H1 (cell line): ENCODE results near the gene TMEM14C. TPM values are rescaled to one million over a fixed set of nuclear protein-coding genes. Genes with fewer than 3 reads are reported as not detected.

Experiments used
- ASH2L ChIP-seq: fragments of 200-600, 300-600 bp; sonication (generic); IDR thresholded peaks from one replicate; pipeline ENCODE4 v1.7.1; 2017; ENCODE audit warnings: low read length
- BCL11A ChIP-seq, 2 experiments: IDR thresholded peaks; one replicate each; pipeline ENCODE4 v1.6.1; 2011; ENCODE audit warnings: low read depth in 2 of 2, low read length in 2 of 2, mild to moderate bottlenecking in 2 of 2
- CEBPB ChIP-seq: IDR thresholded peaks from 2 replicates; pipeline ENCODE4 v1.6.1; 2012; ENCODE audit warnings: low read depth, low read length
- CREB1 ChIP-seq: IDR thresholded peaks from 2 replicates; pipeline ENCODE4 v1.6.1; 2012; ENCODE audit warnings: inconsistent platforms
- CTBP2 ChIP-seq: IDR thresholded peaks from 2 replicates; pipeline ENCODE4 v1.7.0; 2011; ENCODE audit warnings: borderline replicate concordance, mild to moderate bottlenecking, moderate library complexity, mixed read lengths, low read length; ENCODE audit not compliant: insufficient read depth, insufficient read length
- E2F6 ChIP-seq: IDR thresholded peaks from 2 replicates; pipeline ENCODE4 v1.6.1; 2012; ENCODE audit warnings: inconsistent platforms
- EGR1 ChIP-seq: IDR thresholded peaks from 2 replicates; pipeline ENCODE4 v1.6.1; 2011; ENCODE audit warnings: low read depth, low read length, borderline replicate concordance
- EP300 ChIP-seq, 2 experiments: IDR thresholded peaks; 1 replicate in 1 of 2; 2 replicates in 1 of 2; pipeline ENCODE4 v1.6.1; 2011 to 2012; ENCODE audit warnings: low read depth in 2 of 2, low read length in 2 of 2, mild to moderate bottlenecking in 2 of 2, borderline replicate concordance in 1 of 2, inconsistent platforms in 1 of 2, moderate library complexity in 1 of 2
- HDAC6 ChIP-seq: IDR thresholded peaks from one replicate; pipeline ENCODE4 v1.7.1; 2012; ENCODE audit warnings: low read depth, mild to moderate bottlenecking, inconsistent platforms, low read length, moderate library complexity
- KDM1A ChIP-seq: fragments of 200-600, 300-600 bp; sonication (generic); IDR thresholded peaks from 2 replicates; pipeline ENCODE4 v1.7.1; 2016; ENCODE audit warnings: mild to moderate bottlenecking, low read length, borderline replicate concordance
- KDM5A ChIP-seq: fragments of 200-600 bp; IDR thresholded peaks from 2 replicates; pipeline ENCODE4 v1.7.1; 2012; ENCODE audit warnings: mild to moderate bottlenecking, low read length, inconsistent platforms, mixed read lengths
- MAFK ChIP-seq: IDR thresholded peaks from 2 replicates; pipeline ENCODE4 v1.6.1; 2012; ENCODE audit warnings: low read depth, mild to moderate bottlenecking, improper control_type of control experiment, low read length
- PHF8 ChIP-seq: fragments of 200-600 bp; sonication (generic); conservative IDR thresholded peaks from 2 replicates; pipeline ENCODE4 v1.7.1; 2012; ENCODE audit warnings: low read depth, mild to moderate bottlenecking, inconsistent platforms, low read length, moderate library complexity
- POU5F1 ChIP-seq: IDR thresholded peaks from 2 replicates; pipeline ENCODE4 v1.6.1; 2011; ENCODE audit warnings: low read depth, mild to moderate bottlenecking, low read length, moderate library complexity
- RAD21 ChIP-seq, 2 experiments: IDR thresholded peaks in 1 of 2; conservative IDR thresholded peaks in 1 of 2; 2 replicates each; pipeline ENCODE4 v1.6.1; 2011; ENCODE audit warnings: low read depth in 2 of 2, low read length in 2 of 2, improper control_type of control experiment in 1 of 2, inconsistent platforms in 1 of 2, mild to moderate bottlenecking in 1 of 2, moderate library complexity in 1 of 2
- RFX5 ChIP-seq: IDR thresholded peaks from 2 replicates; pipeline ENCODE4 v1.6.1; 2011; ENCODE audit warnings: low read depth, low read length, improper control_type of control experiment, borderline replicate concordance
- SP1 ChIP-seq: IDR thresholded peaks from 2 replicates; pipeline ENCODE4 v1.6.1; 2011; ENCODE audit warnings: low read depth, low read length
- SP2 ChIP-seq: IDR thresholded peaks from 2 replicates; pipeline ENCODE4 v1.6.1; 2012; ENCODE audit warnings: mild to moderate bottlenecking, low read length, inconsistent platforms
- SRF ChIP-seq: IDR thresholded peaks from 2 replicates; pipeline ENCODE4 v1.6.1; 2011; ENCODE audit warnings: mild to moderate bottlenecking, low read depth, low read length, moderate library complexity
- SUZ12 ChIP-seq: fragments of 200-600 bp; sonication (generic); IDR thresholded peaks from 2 replicates; pipeline ENCODE4 v1.6.1; 2012; ENCODE audit warnings: mild to moderate bottlenecking, inconsistent platforms, low read length, moderate library complexity, mixed read lengths
- TAF1 ChIP-seq: IDR thresholded peaks from 2 replicates; pipeline ENCODE4 v1.6.1; 2011; ENCODE audit warnings: mild to moderate bottlenecking, low read depth, low read length
- TAF7 ChIP-seq: optimal IDR thresholded peaks from 2 replicates; pipeline ENCODE3; 2011; ENCODE audit warnings: low read depth, mild to moderate bottlenecking, inconsistent platforms, low read length, moderate library complexity, borderline replicate concordance
- TBP ChIP-seq: IDR thresholded peaks from 2 replicates; pipeline ENCODE4 v1.6.1; 2011; ENCODE audit warnings: low read depth, low read length, improper control_type of control experiment
- TEAD4 ChIP-seq: IDR thresholded peaks from 2 replicates; pipeline ENCODE4 v1.6.1; 2012; ENCODE audit warnings: low read depth, low read length, inconsistent platforms, mixed read lengths
- ZNF274 ChIP-seq: IDR thresholded peaks from 2 replicates; pipeline ENCODE4 v1.7.0; 2012; ENCODE audit warnings: low read length, borderline replicate concordance; ENCODE audit errors: extremely low read depth
- polyA plus RNA-seq, 7 experiments: library from polyadenylated mRNA; depleted of rRNA in 3 of 7; stranded (reverse) in 5 of 7; unstranded in 2 of 7; fragments of >200 nt in 5 of 7; fragments of 200-250 nt in 2 of 7; gene quantifications; 1 replicate in 5 of 7; 2 replicates in 1 of 7; 4 replicates in 1 of 7; pipeline versions ENCODE4 v1.2.1 to v1.2.3, GENCODE V29; 2011 to 2013; ENCODE audit warnings: missing spikeins in 2 of 7, mixed read lengths in 2 of 7
- total RNA-seq: library from RNA; stranded (reverse); fragmentation: NEBNext Ultra II Directional; extraction: Animal tissue kit (Norgen Biotek cat#: 25700); gene quantifications from 2 replicates; pipeline ENCODE4 v1.2.1, GENCODE V29; 2021

The TMEM14C gene
- total and polyA plus RNA-seq, 2 of the 8 experiments (the other 6 are each of a cell fraction or from before 2014, with no cell fraction given) = 116 to 157 TPM

GRCh38 chr6:10747251-10747972 lies 24.5 kb downstream of the TMEM14C start, which contains the start of gene TMEM14B (continued):
- no peak for TF ChIP-seq SUZ12
- peak; percentile 83 for TF ChIP-seq SP1
- TF ChIP-seq CEBPB = peak; percentile 65; the same call in 1 of the 2 replicates
- peak; percentile 77 for TF ChIP-seq EGR1
- TF ChIP-seq CREB1 = 0 out of 2 replicates have a peak, but pooled peaks have one; percentile 52
- TF ChIP-seq E2F6 = peak; percentile 83
- no peak for TF ChIP-seq HDAC6
- no peak for TF ChIP-seq TEAD4
- TF ChIP-seq SRF = 0 out of 2 replicates have a peak, but pooled peaks have one; percentile 16
- no peak for TF ChIP-seq RFX5
- TF ChIP-seq KDM5A = no peak
- TF ChIP-seq MAFK = no peak
- no peak for TF ChIP-seq CTBP2
- TF ChIP-seq ZNF274 = no peak
- TF ChIP-seq RAD21 (IDR thresholded peaks at IDR 0.05 in 1 of 2, conservative IDR thresholded peaks at IDR 0.05 in 1 of 2; ENCODE audit: low read depth in 2 of 2, low read length in 2 of 2) = no peak; a peak in 1 of 4 replicates
- TF ChIP-seq TAF1 = peak; percentile 93
- TF ChIP-seq PHF8 = peak; percentile 79
- peak; percentile 10 for TF ChIP-seq TAF7
- TF ChIP-seq EP300 (IDR thresholded peaks at IDR 0.05; ENCODE audit: borderline replicate concordance in 1 of 2, low read depth in 2 of 2, low read length in 2 of 2) = no peak
- TF ChIP-seq TBP = peak; percentile 79
- TF ChIP-seq ASH2L = peak; percentile 81
- TF ChIP-seq BCL11A (IDR thresholded peaks at IDR 0.05; ENCODE audit: low read depth in 2 of 2, low read length in 2 of 2) = no peak
- TF ChIP-seq POU5F1 = no peak
- TF ChIP-seq KDM1A = 0 out of 2 replicates have a peak, but pooled peaks have one; percentile 5
- no peak for TF ChIP-seq SP2
